Right lobe of liver (tissue), 6 donors: ENCODE results near the gene FAM131B. TPM values are rescaled to one million over a fixed set of nuclear protein-coding genes. Genes with fewer than 3 reads are reported as not detected.

Experiments used
- ATAC-seq, 4 donors: fragments of 200-7000 bp; cut with Tn5 transposase; one replicate each; pipeline ENCODE4 v1.9.1; 2020; ENCODE audit warnings: mild to moderate bottlenecking in 4 of 4, moderate library complexity in 4 of 4
- DNase-seq, 3 donors: peaks; one replicate each; pipeline ENCODE4 v3.0.0-alpha.2; 2020
- H3K27ac ChIP-seq, 3 donors: fragments of 200-600 bp; one replicate each; pipeline ENCODE4 v1.8.0; 2022
- H3K27me3 ChIP-seq, 2 donors: fragments of 200-600 bp; one replicate each; pipeline ENCODE4 v1.8.0; 2022
- H3K36me3 ChIP-seq, 4 donors: fragments of 200-600 bp; sonication (generic) in 1 of 4; one replicate each; pipeline versions ENCODE4 v1.5.1 to v1.8.0; 2017 to 2022; ENCODE audit warnings: control low read depth in 1 of 4
- H3K4me1 ChIP-seq, 4 donors: fragments of 200-600 bp; sonication (generic) in 1 of 4; one replicate each; pipeline versions ENCODE4 v1.5.1 to v1.8.0; 2017 to 2022; ENCODE audit warnings: control low read depth in 1 of 4
- H3K4me3 ChIP-seq, 3 donors: fragments of 200-600 bp; one replicate each; pipeline ENCODE4 v1.8.0; 2022
- H3K9me3 ChIP-seq, 4 donors: fragments of 200-600 bp; sonication (generic) in 1 of 4; one replicate each; pipeline versions ENCODE4 v1.5.1 to v1.8.0; 2017 to 2022; ENCODE audit warnings: control low read depth in 1 of 4
- POLR2A ChIP-seq: fragments of 450-650 bp; IDR thresholded peaks from one replicate; pipeline ENCODE4 v1.6.1; 2017; ENCODE audit warnings: antibody characterized with exemption, mild to moderate bottlenecking
- WGBS: methylation state at CpG from one replicate; pipeline ENCODE4 v1.1.6; 2018; ENCODE audit warnings: low coverage, low lambda C conversion rate; ENCODE audit not compliant: insufficient coverage; ENCODE audit errors: missing lambda C conversion rate; 5-methylcytosine and 5-hydroxymethylcytosine counted together
- intact Hi-C, 2 donors: fragments of 100-400 bp; cut with DNase I; formaldehyde crosslinking; loops; one replicate each; pipeline versions ENCODE4 v1.11.2 to v1.14.1; 2022
- total RNA-seq, 6 experiments: library from RNA; depleted of rRNA in 2 of 6; stranded (reverse); fragments of >200 nt in 2 of 6; fragmentation: NEBNext Ultra II Directional in 3 of 6; extraction: Animal tissue kit (Norgen Biotek cat#: 25700) in 3 of 6; gene quantifications; one replicate each; pipeline versions ENCODE4 v1.1.0 to v1.2.4, GENCODE V29; 2016 to 2023
- TF ChIP-seq, protein P1 (sequence below), 4 donors: fragments of 200-600 bp in 3 of 4; fragments of 450-650 bp in 1 of 4; IDR thresholded peaks; one replicate each; pipeline versions ENCODE4 v1.5.1 to v1.8.0; 2016 to 2022; ENCODE audit warnings: antibody characterized with exemption in 4 of 4, mild to moderate bottlenecking in 2 of 4
- donor health status: DM: no; HTN: yes; CAD: no.
- donor health status: DM: no; HTN: no; CAD: no.
- donor health status: DM: no; HTN: no; CAD: no.
- donor health status: DM: no; HTN: yes; CAD: no.
- donor health status: DM: no; HTN: yes; CAD: no.

The FAM131B gene
- total RNA-seq, 6 experiments from 2014 or later: 0.05 to 0.51 (median 0.14) TPM

GRCh38 chr7:143383642-143383957 lies 21.1 kb upstream of the FAM131B start:
- no peak for ATAC-seq
- DNase-seq: peak in 1 of 3 donors; percentile 39
- Histone ChIP-seq H3K4me3 (peak overlapping the region in 1 of 3 donors; percentile 69), H3K4me1 (peaks cover 0 to 47% (median 19%) of the 10 kb centered on the region in 4 donors), H3K9me3 (no peaks in the 10 kb centered on the region), H3K27me3 (no peaks in the 10 kb centered on the region), H3K36me3 (peaks cover 0 to 13% (median 5%) of the 10 kb centered on the region in 4 donors), H3K27ac (peak overlapping the region in 2 of 3 donors; percentile 8 to 59)
- WGBS: no CpG with 5 or more reads among the region's 1 CpG
- TF ChIP-seq, protein P1, sequence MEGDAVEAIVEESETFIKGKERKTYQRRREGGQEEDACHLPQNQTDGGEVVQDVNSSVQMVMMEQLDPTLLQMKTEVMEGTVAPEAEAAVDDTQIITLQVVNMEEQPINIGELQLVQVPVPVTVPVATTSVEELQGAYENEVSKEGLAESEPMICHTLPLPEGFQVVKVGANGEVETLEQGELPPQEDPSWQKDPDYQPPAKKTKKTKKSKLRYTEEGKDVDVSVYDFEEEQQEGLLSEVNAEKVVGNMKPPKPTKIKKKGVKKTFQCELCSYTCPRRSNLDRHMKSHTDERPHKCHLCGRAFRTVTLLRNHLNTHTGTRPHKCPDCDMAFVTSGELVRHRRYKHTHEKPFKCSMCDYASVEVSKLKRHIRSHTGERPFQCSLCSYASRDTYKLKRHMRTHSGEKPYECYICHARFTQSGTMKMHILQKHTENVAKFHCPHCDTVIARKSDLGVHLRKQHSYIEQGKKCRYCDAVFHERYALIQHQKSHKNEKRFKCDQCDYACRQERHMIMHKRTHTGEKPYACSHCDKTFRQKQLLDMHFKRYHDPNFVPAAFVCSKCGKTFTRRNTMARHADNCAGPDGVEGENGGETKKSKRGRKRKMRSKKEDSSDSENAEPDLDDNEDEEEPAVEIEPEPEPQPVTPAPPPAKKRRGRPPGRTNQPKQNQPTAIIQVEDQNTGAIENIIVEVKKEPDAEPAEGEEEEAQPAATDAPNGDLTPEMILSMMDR (IDR thresholded peaks at IDR 0.05): no peak
- TF ChIP-seq POLR2A: no peak
- intact Hi-C loops: no loop called here

GRCh38 chr7:143382791-143383641 lies 20.5 kb upstream of the FAM131B start:
- peaks cover 0 to 47% (median 19%) of the 10 kb centered on the region in 4 donors for H3K4me1 ChIP-seq
- 82% methylated on average over 10 of the region's 15 CpGs for WGBS
- peaks cover 0 to 7% (median under 1%) of the 10 kb centered on the region in 4 donors for H3K36me3 ChIP-seq
- DNase-seq (peak in 1 of 3 donors; percentile 58), ATAC-seq (no peak)
- no peak for TF ChIP-seq POLR2A
- TF ChIP-seq, protein P1 (IDR thresholded peaks at IDR 0.05): no peak
- H3K4me3 ChIP-seq: peak overlapping the region; percentile 69 to 98 (median 93)
- H3K9me3 ChIP-seq: no peaks in the 10 kb centered on the region
- intact Hi-C loops: no loop called here
- H3K27me3 ChIP-seq: no peaks in the 10 kb centered on the region
- peak overlapping the region in 2 of 3 donors; percentile 98 to 99 for H3K27ac ChIP-seq

- 4% methylated on average over 13 of the region's 21 CpGs for WGBS
- peaks cover 0 to 2% (median 0%) of the 10 kb centered on the region in 4 donors for H3K36me3 ChIP-seq
- peak overlapping the region; percentile 69 to 98 (median 93) for H3K4me3 ChIP-seq
- DNase-seq (peak in 1 of 3 donors; percentile 53), ATAC-seq (peak in 2 of 4 donors; percentile 3 to 29)
- TF ChIP-seq POLR2A: no peak
- TF ChIP-seq, protein P1 (IDR thresholded peaks at IDR 0.05): no peak
- no peaks in the 10 kb centered on the region for H3K27me3 ChIP-seq
- peak overlapping the region; percentile 98 to 99 (median 98) for H3K27ac ChIP-seq
- no peaks in the 10 kb centered on the region for H3K9me3 ChIP-seq
- peaks cover 0 to 47% (median 19%) of the 10 kb centered on the region in 4 donors for H3K4me1 ChIP-seq
- intact Hi-C loops: no loop called here
Measured at GRCh38 chr7:143382126-143382790, 19.7 kb upstream of the FAM131B start.

DNA sequence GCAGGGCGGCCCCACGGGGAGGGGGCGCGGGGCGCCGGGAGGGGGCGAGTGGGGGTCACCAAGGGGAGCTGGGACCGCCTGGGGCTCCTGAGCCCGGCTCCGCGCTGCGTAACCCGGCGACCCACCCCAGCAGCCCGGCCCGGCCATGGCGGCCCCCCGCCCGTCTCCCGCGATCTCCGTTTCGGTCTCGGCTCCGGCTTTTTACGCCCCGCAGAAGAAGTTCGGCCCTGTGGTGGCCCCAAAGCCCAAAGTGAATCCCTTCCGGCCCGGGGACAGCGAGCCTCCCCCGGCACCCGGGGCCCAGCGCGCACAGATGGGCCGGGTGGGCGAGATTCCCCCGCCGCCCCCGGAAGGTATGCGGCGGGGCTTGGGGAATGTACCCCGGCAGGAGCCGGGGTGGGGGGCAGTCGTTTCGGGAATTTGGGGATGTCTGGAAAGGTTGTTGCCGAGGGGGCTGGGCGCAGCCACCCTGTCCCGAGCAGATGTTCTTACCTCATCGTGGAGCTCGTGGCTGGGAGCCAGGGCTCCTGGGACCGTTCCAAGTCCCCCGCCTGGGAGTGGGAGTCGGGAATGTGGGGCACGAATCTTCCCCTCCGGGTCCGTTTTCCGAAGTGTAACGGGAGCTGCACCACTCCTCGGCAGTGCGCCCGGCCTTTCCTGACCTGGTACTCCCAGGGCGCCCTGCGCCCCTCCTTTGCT lies 19.1 kb upstream of the FAM131B start:
- intact Hi-C loops: no loop called here
- peak overlapping the region; percentile 69 to 98 (median 93) for H3K4me3 ChIP-seq
- WGBS: 0% methylated on average over 12 of the region's 64 CpGs
- ATAC-seq (peak in 3 of 4 donors; percentile 0 to 5 (median 1)), DNase-seq (peak; percentile 73 to 82 (median 80))
- H3K27me3 ChIP-seq: no peaks in the 10 kb centered on the region
- no peaks in the 10 kb centered on the region for H3K9me3 ChIP-seq
- H3K4me1 ChIP-seq: peaks cover 0 to 47% (median 19%) of the 10 kb centered on the region in 4 donors
- peak overlapping the region; percentile 98 to 99 (median 98) for H3K27ac ChIP-seq
- H3K36me3 ChIP-seq: no peaks in the 10 kb centered on the region
- TF ChIP-seq, protein P1 (IDR thresholded peaks at IDR 0.05): no peak
- TF ChIP-seq POLR2A: no peak
